GM21447 (cell line): Measurements from ENCODE around the gene LYPD6.
"Not testable (repeated sequence)": the region's sequence is repeated elsewhere in the genome, so short reads cannot be mapped to it uniquely, and the experiment has no call there.

ENCODE experiments used
- ATAC-seq: cut with Tn5 transposase; IDR thresholded peaks from one replicate; pipeline ENCODE4 v1.9.1; 2021; ENCODE audit not compliant: unreplicated experiment

The LYPD6 gene

DNA sequence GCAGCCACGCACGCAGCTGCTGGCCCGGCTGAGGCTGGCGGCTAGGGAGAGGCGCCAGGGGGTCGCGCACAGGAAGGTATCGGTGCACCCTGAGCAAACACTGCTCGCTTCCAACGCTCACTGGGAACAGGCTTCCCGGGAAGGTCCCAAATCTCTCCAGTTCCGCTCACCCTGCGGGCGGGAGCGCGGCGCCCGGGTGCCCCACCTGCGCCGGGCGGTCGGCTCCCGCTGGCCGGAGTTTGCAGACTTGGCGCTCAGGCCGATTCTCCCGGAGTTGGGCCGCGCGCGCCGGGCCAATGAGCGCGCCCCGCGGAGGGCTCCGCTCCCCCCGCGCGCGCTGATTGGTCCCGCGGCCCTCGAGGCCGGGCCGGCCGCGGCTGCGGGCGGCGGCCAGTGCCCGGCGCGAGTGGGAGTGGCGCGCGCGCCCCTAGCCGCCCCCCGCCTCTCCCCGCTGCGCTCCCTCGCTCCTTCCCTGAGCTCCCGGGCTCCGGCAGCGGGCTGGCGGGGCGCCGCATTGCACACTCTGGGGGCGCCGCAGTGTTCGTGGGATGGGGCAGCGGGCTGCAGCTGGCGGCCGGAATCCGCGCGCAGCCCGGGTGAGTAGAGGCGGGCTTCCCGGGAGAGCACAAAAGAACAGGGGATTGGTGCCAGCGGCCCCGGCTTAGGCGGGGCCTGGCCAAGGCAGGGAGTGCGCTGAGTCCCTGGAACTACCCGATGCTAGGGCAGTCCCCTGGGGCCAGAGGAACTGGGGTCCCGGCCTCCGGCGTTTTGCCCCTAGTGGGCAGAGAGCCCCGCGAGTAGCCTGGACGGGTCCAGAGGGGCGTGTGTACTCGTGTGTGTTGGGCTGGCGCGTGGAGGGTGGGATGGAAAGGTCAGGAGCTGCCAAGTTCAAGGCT, at the start of gene LYPD6:
TSS of gene LYPD6 (plus strand) at position 461 of the 896 bp plus-strand sequence. CDS start 107,122 bp downstream, outside the sequence.
- peak; percentile 63 for ATAC-seq

DNA sequence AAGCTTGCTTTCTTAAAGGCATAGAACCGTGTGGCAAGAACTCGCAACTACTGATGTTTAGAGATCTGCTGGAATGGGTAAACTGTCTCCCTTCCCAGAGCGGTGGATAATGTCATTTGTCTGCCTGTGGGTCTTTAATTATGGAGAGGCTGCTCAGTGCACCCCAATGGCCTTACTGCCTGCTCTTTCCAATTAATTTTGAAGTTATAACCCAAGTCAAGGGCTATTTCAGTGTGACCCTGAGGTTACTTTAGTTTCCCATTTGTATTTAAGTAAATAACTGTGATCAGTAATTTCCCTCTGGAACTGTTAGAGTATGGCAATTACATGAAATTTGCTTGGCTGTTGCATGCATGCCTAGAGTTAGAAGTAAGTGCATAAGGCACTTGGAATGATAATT, 48.9 kb upstream of the LYPD6 start:
- ATAC-seq, result no peak

DNA sequence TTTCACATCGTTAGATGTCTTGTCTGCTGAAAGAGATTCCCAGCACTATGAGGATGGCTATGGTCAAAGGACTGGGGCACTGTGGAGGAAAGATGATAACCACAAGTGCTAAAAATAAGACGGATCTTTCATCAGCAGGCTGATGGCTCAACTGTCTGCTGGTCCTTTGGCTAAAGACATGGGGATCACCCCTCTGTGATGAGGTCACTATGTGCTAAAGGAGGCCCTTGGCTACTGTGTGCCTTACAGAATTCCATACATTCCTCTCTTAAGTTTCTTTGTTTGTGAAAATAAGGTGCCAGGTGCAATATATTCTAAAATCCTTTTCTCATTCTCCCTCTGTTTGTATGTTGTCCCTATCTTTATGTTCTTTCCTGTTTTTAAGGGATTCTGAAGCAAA, 39.7 kb upstream of the LYPD6 start:
- ATAC-seq, result no peak

- no peak for ATAC-seq
Measured at GRCh38 chr2:149291881-149292280, 38.5 kb upstream of the LYPD6 start.

GRCh38 chr2:149296031-149296430, 34.4 kb upstream of the LYPD6 start:
- ATAC-seq, result no peak

DNA sequence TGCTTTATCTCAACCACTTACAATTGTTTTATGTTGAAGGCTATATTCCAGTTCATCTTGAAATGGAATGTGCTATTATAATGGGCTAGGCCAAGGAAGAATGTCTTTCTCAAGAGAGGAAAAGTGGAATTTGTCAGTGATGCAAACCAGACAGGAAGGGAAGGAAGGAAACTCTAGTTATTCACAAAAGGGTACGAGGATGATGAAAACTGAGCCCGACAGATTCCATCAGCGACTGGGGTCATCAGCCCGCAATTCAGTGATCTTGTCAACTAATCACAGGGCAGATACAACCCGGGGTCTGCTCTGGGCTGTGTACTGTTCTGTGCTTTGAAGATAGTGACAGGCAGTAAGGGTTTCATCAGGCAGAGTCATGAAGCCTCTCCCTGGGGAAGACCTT, 23.4 kb upstream of the LYPD6 start:
- no peak for ATAC-seq

- no peak for ATAC-seq
Measured at GRCh38 chr2:149310349-149310748, 20.0 kb upstream of the LYPD6 start.

DNA sequence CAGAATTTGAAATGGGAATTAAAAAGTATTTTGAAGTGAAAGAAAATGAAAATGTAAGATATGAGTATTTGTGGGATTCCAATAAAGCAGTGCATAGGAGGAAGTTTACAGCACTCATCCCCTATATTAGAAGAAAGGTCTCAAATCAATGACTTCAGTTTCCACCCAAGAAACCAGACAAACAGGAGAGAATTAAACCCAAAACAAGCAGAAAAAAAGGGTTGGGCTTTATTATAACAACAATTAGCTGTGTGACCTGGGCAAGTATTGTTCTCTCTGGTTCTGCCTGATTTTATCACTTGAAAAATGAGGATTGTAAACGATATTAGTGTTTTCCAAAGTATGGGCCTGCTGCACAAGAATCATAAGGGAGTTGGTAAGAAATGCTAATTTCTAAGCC, 18.3 kb upstream of the LYPD6 start:
- no peak for ATAC-seq

- peak; percentile 98 for ATAC-seq
Measured at GRCh38 chr2:149313512-149313972, 16.8 kb upstream of the LYPD6 start.

- ATAC-seq, result no peak
Measured at GRCh38 chr2:149314687-149315086, 15.7 kb upstream of the LYPD6 start.

DNA sequence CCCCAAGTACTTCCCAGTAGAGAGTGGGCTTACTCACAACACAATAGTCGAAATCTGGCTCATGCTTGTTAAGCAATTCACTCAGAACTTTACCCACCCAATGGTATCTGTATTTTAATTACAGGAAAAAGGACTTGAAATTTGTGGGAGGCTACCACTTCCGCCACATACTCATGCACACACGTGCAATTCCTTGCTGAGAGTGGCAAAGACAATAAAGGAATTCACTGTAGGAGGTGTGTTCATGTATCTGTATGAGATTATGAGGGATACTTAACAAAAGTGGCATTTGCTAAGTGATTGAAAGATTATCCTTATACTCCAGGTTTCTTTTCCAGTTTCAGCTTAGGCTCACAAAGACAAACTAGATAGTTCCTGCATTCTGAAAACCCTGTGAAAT, 14.9 kb upstream of the LYPD6 start:
- ATAC-seq, result no peak

DNA sequence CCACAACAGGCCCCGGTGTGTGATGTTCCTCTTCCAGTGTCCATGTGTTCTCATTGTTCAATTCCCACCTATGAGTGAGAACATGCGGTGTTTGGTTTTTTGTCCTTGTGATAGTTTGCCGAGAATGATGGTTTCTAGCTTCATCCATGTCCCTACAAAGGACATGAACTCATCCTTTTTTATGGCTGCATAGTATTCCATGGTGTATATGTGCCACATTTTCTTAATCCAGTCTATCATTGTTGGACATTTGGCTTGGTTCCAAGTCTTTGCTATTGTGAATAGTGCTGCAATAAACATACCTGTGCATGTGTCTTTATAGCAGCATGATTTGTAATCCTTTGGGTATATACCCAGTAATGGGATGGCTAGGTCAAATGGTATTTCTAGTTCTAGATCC, 11.8 kb upstream of the LYPD6 start:
- not testable (repeated sequence) for ATAC-seq

GRCh38 chr2:149320362-149320761, 10.0 kb upstream of the LYPD6 start:
- no peak for ATAC-seq

DNA sequence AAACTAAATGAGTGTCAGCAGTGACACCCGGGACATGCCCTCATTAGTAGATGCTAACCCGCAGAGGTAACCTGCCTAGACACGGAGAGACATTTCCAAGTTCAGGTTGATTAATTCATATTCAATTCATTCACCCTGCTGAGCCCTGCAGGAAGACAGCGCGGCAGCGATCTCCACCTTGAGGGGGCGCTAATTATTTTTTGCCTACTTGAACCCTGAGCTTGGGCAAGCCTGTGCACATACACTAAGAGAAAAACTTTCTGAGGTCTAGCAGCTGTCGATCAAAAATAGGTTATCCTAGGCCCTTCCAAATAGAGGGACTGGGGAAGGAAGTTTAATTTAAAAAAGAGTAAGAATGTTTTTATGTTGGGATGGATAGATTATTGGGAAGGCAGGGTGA, 1.3 kb upstream of the LYPD6 start:
- ATAC-seq, result no peak

DNA sequence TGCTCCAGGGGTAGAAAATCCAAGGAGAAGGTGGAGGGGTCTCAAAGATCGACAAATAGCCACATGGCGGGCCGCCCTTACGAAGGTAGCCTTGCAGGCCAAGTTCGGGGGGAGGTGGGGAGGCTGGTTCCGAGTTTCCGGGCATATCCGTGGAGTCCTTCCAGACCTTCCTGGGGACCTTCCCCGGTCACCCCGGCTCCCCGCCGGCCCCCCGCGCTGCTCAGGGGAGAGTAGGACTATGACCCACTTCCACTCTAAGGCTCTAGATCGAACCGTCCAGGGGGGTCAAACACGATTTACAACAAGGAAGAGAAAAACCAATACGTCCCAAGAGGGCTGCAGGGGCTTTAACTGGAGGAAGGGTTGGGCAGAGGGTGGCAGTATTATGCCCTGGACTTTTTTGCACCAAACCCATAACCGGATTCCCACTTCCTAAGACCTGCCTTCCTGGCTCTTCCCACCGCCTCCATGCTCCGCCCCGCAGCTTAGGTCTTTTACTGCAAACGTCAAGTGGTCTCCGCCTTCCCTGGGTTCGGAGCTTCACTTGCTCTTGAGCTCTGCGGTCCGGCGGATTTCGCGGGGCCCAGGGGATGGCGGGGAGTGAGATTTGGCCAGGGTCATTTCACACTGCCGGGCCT, 779 bp upstream of the LYPD6 start:
- no peak for ATAC-seq

- ATAC-seq, result no peak
Measured at GRCh38 chr2:149331023-149331400, 625 bp downstream of the LYPD6 start.

DNA sequence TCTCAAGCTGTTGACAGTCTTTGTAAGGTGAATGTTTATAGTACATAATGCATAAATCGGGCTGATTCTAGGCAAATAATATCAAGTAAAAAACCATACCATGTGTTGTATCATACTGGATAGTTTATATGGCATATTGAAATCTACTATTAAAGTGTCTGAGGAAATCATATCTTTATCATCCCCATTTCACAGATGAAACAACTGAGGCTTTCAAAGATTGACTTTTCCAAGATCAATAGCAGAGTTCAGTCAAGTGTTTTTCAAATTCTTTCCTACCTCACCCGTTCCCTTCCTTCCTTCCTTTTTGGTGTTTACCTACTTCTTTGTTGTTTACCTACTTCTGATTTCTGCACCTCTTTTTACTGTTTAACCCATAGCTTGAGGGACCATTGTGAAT, 2.0 kb downstream of the LYPD6 start:
- no peak for ATAC-seq

- ATAC-seq, result no peak
Measured at GRCh38 chr2:149333636-149334035, 3.2 kb downstream of the LYPD6 start.

GRCh38 chr2:149334156-149334555, 3.8 kb downstream of the LYPD6 start:
- ATAC-seq, result no peak

- ATAC-seq, result no peak
Measured at GRCh38 chr2:149339324-149339723, 8.9 kb downstream of the LYPD6 start.

- no peak for ATAC-seq
Measured at GRCh38 chr2:149342509-149342908, 12.1 kb downstream of the LYPD6 start.

DNA sequence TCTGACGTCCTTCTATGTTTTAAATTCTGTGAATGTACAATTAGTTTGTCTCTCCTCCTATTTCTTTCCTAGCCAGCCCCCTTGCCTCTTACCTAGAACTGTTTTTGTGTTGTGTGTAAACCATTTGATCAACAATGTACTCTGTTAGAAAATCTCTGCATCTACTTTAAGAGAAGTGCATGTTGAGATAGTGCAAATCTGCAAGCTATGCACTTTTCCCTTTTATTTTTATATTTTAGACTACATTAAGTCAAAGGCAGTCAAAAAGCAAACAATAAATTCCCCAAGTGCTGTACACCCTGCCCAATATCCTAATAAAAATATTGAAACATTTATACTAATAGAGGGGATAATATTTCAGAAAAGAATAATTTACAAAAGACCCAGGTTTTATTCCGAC, 13.7 kb downstream of the LYPD6 start:
- no peak for ATAC-seq
